GM10847 (cell line): ENCODE results near the gene CAMSAP3.

Source experiments
- POLR2A ChIP-seq: IDR thresholded peaks from 2 replicates; pipeline ENCODE4 v1.6.1; 2011; ENCODE audit not compliant: insufficient read length; ENCODE audit errors: extremely low read depth

The CAMSAP3 gene

DNA sequence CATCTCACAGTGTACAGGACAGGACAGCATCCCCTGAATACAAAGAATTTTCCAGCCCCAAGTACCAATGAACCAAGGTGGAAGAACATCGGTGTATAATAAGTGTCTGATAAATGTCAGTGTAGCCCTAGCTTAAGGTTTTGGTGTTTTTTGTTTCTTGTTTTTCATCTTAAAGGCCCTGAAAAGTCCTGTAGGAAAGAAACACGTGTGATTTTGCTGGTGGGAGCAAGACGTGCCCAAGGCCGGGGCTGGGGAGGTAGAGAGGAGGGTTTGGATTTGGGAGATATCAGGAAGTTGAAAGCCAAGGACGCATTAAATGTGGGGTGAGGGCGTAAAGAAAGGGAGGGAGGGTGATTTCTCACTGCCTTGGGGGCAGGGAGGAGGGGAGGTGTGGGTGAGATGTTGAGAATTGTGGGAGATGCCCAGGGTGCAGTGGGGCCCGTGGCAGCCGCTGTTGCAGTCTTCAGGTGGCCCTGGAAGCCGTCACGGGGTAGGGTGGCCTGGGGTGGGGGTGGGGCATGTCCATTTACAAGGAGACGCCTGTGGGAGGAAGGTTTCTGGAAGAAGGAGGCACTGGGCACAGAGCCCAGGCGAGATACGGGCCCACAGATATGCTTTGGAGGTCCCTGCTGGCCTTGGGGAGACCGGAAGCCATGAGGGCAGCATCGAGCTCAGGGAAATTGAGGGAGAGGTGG is 6.7 kb downstream of the CAMSAP3 start:
- no peak for TF ChIP-seq POLR2A

DNA sequence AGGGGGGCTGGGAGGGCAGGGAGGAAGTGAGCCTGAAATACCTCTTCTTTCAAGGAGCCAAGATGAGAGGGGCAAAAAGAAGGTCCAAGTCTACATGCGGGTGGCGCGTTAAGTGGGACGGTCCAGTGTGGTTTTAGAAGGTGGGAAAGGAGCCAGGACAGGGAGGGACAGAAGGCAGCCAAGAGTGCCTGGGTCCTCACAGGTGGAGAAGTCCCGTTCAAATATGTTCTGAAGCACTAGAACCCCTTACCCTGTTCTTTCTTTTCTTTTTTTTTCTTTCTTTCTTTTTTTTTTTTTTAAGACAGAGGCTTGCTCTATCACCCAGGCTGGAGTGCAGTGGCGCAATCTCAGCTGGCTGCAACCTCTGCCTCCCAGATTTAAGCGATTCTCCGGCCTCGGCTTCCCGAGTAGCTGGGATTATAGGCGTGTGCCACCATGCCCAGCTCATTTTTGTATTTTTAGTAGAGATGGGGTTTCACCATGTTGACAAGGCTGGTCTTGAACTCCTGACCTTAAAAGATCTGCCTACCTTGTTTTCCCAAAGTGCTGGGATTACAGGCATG is 7.4 kb downstream of the CAMSAP3 start:
- TF ChIP-seq POLR2A, result no peak

DNA sequence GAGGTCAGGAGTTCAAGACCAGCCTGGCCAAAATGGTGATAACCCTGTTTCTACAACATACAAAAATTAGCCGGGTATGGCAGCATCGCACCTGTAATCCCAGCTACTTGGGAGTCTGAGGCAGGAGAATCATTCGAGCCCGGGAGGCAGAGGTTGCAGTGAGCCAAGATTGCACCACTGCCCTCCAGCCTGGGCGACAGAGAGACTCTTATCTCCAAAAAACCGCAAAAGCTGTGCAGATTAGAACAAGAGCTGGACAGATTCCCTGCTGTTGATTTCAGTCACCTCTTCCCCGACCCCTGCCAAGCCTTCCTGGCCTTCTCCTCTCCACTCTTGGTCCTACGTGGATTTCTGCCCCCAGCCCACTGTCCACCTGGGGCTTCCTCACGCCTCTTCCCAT is 8.3 kb downstream of the CAMSAP3 start:
- no peak for TF ChIP-seq POLR2A

DNA sequence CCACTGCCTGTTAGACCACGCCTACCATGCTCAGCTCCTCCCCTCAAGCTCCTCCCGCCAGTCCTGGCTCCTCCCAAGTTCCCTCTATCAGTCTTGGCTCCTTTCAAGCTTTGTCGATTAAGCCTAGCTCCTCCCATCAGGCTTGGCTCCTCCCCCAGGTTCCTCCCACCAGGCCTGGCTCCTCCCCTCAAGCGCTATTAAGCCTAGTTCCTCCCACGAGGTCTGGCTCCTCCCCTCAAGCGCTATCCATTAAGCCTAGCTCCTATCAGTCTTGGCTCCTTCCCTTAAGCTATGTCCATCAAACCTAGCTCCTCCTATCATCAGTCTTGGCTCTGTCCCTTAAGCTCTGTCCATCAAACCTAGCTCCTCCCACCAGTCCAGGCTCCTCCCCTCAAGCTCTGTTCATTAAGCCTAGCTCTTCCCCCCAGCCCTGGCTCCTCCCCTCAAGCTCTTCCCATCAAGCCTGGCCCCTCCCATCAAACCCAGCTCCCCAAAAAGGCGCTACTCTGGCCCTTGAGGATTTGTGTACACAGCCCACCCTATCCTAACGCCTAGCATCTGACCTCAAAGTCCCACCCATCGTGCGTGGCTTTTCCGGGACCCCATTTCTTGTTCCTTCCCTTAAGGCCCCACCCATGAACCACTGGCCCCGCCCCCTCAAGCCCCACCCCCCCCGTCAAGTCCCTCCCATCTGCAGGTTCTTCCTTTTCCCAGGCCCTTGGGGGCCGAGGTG is 10.0 kb downstream of the CAMSAP3 start:
- TF ChIP-seq POLR2A, result no peak

DNA sequence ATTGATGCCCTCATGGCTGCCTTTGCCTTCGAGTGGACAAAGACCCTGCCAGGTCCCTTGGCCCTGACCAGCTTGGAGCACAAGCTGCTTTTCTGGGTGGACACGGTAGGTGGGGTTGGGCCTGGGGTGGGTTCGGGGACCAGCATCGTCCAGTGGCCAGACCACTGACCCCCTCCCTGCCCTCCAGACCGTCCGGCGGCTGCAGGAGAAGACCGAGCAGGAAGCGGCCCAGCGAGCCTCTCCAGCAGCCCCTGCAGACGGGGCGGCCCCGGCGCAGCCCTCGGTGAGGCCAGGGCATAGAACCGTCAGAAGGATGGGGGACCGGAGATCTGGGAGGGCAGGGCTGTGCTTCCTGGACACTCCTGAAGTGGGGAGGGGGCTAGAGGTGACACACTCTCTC is 10.6 kb downstream of the CAMSAP3 start:
- no peak for TF ChIP-seq POLR2A

DNA sequence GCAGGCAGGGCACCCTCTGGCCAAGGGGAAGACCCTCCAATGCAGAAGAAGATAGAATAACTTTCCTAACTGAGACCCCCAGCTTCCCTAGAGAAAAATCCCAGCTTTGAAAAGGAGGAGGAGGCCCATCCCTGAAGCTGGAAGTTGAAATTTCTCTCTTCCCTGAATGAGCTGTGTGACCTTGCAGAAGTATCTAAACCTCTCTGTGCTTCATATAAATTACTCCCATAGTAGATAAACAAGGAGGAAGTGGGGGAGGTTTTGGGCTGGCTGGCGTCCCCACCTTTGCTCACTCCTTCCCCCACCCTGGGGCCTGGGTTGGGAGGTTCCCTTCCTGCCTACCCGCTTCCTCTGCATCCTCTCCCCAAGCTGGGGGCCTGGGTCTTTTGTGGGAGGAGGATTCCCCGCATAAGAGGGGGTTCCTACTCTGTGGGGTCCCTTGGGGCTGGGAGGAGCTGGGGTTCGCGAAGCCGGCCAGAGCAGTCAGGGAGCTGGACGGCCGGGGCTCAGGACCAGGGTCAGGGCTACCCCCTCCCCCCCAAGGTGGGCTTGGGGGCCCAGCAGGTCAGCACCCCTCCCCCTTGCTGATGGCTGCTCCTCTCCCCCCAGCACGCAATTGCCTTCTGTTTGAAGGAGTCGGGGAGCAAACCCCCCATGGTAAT is 11.7 kb downstream of the CAMSAP3 start:
- no peak for TF ChIP-seq POLR2A

DNA sequence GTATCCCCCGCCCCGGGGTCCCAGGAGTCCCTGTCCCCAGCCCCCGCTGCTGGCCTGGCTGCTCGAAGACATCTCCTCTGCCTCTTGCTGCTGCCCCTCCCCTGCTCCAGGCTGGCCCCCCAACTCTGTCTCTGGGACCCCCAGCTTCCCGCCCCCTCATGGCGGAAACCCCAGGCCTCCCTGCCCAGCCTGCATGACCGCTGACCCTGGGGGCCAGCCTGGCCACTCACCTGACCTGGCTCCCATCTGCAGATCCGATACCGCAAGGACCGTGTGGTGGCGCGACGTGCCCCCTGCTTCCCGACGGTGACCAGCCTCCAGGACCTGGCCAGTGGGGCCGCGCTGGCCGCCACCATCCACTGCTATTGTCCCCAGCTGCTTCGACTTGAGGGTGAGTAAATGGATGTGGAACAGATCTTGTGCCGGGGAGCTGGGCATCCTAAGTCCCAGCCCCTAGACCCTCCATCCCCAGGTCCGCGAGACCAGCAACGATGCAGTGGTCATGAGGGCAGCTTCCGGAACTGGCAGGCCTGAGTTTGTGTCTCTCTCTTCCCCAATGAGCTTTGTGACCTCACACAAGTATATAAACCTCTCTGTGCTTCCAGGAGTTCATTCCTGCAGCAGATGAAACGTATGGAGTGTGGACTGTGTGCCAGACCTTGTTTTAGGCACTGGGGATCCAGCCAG is 12.4 kb downstream of the CAMSAP3 start:
- no peak for TF ChIP-seq POLR2A

DNA sequence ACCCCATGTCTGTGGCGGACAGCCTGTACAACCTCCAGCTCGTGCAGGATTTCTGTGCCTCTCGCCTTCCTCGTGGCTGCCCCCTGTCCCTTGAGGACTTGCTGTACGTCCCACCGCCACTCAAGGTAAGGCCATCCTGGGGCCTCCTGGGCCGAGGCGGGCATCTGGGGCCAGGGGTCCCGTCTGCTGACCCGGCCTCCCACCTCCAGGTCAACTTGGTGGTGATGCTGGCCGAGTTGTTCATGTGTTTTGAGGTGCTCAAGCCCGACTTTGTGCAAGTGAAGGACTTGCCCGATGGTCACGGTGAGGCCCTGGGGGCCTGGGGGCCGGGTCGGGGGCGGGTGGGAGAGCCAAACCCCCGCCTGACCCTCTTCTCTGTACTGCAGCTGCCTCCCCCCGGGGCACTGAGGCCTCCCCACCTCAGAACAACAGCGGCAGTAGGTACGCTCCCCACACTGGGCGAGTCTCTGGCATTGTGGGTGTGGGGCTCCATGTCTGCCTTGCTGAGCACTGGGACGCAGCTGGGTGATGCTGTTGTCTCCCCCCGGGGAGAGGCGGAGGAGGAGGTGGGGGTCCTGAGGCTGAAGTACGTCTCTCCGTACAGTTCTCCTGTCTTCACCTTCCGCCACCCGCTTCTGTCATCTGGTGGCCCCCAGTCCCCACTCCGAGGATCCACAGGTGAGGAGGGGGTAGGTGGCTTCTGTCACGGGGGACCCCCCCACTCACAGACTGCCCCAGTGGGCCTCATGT is 15.0 kb downstream of the CAMSAP3 start:
- no peak for TF ChIP-seq POLR2A

DNA sequence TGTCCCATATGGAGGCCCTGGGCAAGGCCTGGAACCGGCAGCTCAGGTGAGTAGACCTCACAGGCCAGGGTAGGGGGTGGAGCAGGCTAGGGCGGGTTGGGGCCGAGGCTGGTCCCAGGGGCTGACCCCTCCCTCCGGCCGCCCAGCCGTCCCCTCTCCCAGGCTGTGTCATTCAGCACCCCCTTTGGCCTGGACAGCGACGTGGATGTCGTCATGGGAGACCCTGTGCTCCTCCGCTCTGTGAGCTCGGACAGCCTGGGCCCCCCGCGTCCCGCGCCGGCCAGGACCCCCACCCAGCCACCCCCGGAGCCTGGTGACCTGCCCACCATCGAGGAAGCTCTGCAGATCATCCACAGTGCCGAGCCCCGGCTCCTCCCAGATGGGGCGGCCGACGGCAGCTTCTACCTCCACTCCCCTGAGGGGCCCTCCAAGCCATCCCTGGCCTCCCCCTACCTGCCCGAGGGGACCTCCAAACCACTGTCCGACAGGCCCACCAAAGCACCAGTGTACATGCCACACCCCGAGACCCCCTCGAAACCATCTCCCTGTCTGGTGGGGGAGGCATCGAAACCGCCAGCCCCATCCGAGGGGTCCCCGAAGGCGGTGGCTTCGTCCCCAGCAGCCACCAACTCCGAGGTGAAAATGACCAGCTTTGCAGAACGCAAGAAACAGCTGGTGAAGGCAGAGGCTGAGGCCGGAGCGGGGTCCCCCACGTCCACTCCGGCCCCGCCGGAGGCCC is 16.0 kb downstream of the CAMSAP3 start:
- TF ChIP-seq POLR2A, result no peak

DNA sequence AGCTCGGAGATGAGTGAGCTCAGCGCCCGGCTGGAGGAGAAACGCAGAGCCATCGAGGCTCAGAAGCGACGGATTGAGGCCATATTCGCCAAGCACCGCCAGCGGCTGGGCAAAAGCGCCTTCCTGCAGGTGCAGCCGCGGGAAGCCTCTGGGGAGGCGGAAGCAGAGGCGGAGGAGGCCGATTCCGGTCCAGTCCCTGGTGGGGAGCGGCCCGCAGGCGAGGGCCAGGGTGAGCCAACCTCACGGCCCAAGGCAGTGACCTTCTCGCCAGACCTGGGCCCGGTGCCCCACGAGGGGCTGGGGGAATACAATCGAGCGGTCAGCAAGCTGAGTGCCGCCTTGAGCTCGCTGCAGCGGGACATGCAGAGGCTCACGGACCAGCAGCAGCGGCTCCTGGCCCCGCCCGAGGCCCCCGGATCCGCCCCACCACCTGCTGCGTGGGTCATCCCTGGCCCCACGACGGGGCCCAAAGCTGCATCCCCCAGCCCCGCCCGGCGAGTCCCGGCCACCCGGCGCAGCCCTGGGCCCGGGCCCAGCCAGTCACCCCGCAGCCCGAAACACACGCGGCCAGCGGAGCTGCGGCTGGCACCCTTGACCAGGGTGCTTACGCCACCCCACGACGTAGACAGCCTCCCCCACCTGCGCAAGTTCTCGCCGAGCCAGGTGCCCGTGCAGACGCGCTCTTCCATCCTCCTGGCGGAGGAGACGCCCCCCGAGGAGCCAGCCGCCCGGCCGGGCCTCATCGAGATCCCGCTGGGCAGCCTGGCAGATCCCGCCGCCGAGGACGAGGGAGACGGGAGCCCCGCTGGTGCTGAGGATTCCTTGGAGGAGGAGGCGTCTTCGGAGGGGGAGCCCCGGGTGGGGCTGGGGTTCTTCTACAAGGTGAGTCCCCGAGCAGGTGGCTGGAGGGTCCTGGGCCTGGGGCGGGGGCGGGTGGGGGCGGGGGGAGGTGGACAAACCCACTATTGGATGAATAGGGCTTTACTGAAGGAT is 16.9 kb downstream of the CAMSAP3 start:
- no peak for TF ChIP-seq POLR2A

DNA sequence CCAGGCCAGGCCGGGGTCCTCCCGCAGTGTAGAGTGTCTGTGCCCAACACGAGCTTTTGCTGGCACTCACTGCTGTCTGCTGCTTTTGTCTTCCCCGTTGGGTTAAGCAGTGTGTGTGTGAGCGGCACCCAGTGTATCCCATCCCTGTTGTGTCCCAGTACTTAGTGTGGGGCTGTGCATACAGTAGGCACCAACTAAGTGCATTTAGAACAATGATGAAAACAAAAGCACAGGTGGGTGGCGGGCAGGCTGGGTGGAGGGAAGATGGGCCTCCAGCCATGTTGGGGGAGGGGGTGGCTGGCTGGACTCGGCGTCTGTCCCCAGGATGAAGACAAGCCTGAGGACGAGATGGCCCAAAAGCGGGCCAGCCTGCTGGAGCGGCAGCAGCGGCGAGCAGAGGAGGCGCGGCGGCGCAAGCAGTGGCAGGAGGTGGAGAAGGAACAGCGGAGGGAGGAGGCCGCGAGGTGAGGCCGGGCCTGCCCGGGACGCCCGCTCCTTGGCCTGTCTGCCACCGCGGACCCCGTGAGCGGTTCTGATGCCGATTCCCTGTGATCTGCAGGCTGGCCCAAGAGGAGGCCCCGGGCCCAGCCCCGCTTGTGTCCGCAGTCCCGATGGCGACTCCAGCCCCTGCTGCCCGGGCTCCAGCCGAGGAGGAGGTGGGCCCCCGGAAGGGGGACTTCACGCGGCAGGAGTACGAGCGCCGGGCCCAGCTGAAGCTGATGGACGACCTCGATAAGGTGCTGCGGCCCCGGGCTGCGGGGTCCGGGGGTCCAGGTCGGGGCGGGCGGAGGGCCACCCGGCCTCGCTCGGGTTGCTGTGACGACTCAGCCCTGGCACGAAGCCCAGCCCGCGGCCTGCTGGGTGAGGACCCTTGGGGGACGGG is 19.4 kb downstream of the CAMSAP3 start:
- no peak for TF ChIP-seq POLR2A

DNA sequence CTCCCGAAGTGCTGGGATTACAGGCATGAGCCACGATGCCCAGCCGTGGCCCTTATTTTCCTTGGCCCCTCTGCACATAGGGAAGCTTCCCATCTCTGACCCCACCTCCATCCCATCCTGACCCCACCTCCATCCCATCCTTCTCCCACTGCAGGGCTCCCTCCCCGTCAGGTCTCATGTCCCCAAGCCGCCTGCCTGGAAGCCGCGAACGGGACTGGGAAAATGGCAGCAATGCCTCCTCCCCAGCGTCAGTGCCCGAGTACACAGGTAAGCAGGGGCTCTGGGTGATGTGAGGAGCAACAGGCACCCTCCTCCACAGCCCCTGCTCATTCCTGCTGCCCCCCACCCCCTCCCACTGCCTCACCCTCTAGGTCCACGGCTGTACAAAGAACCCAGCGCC is 21.5 kb downstream of the CAMSAP3 start:
- TF ChIP-seq POLR2A, result no peak
